HepG2 (cell line): Measurements from ENCODE around the gene CALN1.
A peak's percentile ranks its signal among the peaks of the same experiment; 100 is the strongest.

ENCODE experiments used
- ARHGAP35 ChIP-seq: sonication (generic); formaldehyde crosslinking; IDR thresholded peaks from 2 replicates; pipeline ENCODE4 v1.9.0; 2022; ENCODE audit warnings: mild to moderate bottlenecking, inconsistent platforms, moderate library complexity, missing genetic modification reagents, borderline replicate concordance
- CTCF ChIP-seq: sonication (generic); formaldehyde crosslinking; IDR thresholded peaks from 2 replicates; pipeline ENCODE4 v1.5.0; 2020; ENCODE audit warnings: mild to moderate bottlenecking, missing genetic modification reagents, moderate library complexity
- ELF1 ChIP-seq: sonication (generic); formaldehyde crosslinking; IDR thresholded peaks from 2 replicates; pipeline ENCODE4 v1.4.0; 2020; ENCODE audit warnings: missing genetic modification reagents
- ELF3 ChIP-seq: IDR thresholded peaks from 2 replicates; pipeline ENCODE4 v1.6.1; 2016; ENCODE audit warnings: missing genetic modification reagents, missing compliant biosample characterization
- EZH2 ChIP-seq: conservative IDR thresholded peaks from 2 replicates; pipeline ENCODE4 v1.6.1; 2012; ENCODE audit warnings: mild to moderate bottlenecking, low read depth, low read length, moderate library complexity
- IKZF1 ChIP-seq: fragments of 450-650 bp; IDR thresholded peaks from 2 replicates; pipeline ENCODE4 v1.7.1; 2016
- POLR2A ChIP-seq, 2 experiments: IDR thresholded peaks; 2 replicates each; pipeline ENCODE4 v1.6.1; 2011; ENCODE audit warnings: low read depth in 2 of 2, low read length in 2 of 2, mild to moderate bottlenecking in 1 of 2, moderate library complexity in 1 of 2; ENCODE audit not compliant: insufficient read depth in 1 of 2
- TFAP4 ChIP-seq: sonication (generic); IDR thresholded peaks from 2 replicates; pipeline ENCODE4 v1.6.1; 2016; ENCODE audit warnings: low read depth, borderline replicate concordance
- ZNF484 ChIP-seq: sonication (generic); formaldehyde crosslinking; IDR thresholded peaks from 2 replicates; pipeline ENCODE4 v1.5.1; 2020; ENCODE audit warnings: mild to moderate bottlenecking, low read depth, missing genetic modification reagents, borderline replicate concordance
- ZNF761 ChIP-seq: sonication (generic); formaldehyde crosslinking; conservative IDR thresholded peaks from 2 replicates; pipeline ENCODE4 v1.4.0; 2020; ENCODE audit warnings: mild to moderate bottlenecking, missing genetic modification reagents
- ZSCAN29 ChIP-seq: sonication (generic); formaldehyde crosslinking; conservative IDR thresholded peaks from 2 replicates; pipeline ENCODE4 v1.4.0; 2020; ENCODE audit warnings: mild to moderate bottlenecking, missing genetic modification reagents

- TF ChIP-seq CTCF (CRISPR knock-in tag) (no peak), ZNF484 (CRISPR knock-in tag) (no peak), POLR2A (IDR thresholded peaks at IDR 0.05; ENCODE audit: insufficient read depth in 1 of 2, low read depth in 2 of 2, low read length in 2 of 2) (no peak), TFAP4 (0 out of 2 replicates have a peak, but pooled peaks have one; percentile 18), ELF1 (no peak), ELF3 (CRISPR knock-in tag) (no peak), ZSCAN29 (no peak), ARHGAP35 (no peak), ZNF761 (CRISPR knock-in tag) (no peak), IKZF1 (no peak), EZH2 (no peak)
Measured at GRCh38 chr7:72444026-72444776, 32.1 kb upstream of the CALN1 start.
